K562 (cell line): ENCODE results near the gene ABCC1. TPM values are rescaled to one million over a fixed set of nuclear protein-coding genes. Genes with fewer than 3 reads are reported as not detected.

Experiments
- ATAC-seq: fragments of 200-7000 bp; cut with Tn5 transposase; 3 replicates; pipeline ENCODE4 v1.9.1; 2020; ENCODE audit warnings: moderate library complexity
- BruUV-seq: library from RNA; stranded (reverse); fragments of 400-500 nt; replicated peaks from 2 replicates; lab custom pipeline; 2021; lab: Mats Ljungman, UMichigan
- CTCF ChIA-PET: fragments of 300-600 bp; formaldehyde crosslinking; extraction: SDS; loops from one replicate; lab custom pipeline; 2021; ENCODE audit warnings: low intra/inter-chr PET ratio; lab: Yijun Ruan, JAX
- POLR2A ChIA-PET: fragments of 300-600, 350-650 bp; sonication (Branson Sonifier 250); formaldehyde crosslinking; extraction: SDS; loops from one replicate; lab custom pipeline; 2021; ENCODE audit warnings: antibody characterized with exemption, inconsistent platforms; lab: Yijun Ruan, JAX
- DNase-seq, 4 experiments: peaks; one replicate each; pipeline versions ENCODE4 v3.0.0 to v3.0.0-alpha.2; 2011 to 2018; ENCODE audit warnings: low spot score in 3 of 4, mixed read lengths in 3 of 4; ENCODE audit errors: extremely low read depth in 1 of 4
- FAIRE-seq: peaks from 2 replicates; lab custom pipeline; 2011; peaks lifted over from hg19 to GRCh38; lab: Jason Lieb, UNC
- H2AFZ ChIP-seq: 2 replicates; pipeline ENCODE4 v1.6.0; 2011; ENCODE audit warnings: low read depth, low read length, control low read depth, inconsistent platforms
- H3K27ac ChIP-seq: fragments of 200-600 bp; 3 replicates; pipeline ENCODE4 v1.8.0; 2011; ENCODE audit warnings: low read depth, mild to moderate bottlenecking, control low read depth, inconsistent platforms, low read length, moderate library complexity, mixed read lengths; ENCODE audit errors: extremely low read depth
- H3K27me3 ChIP-seq, 2 experiments: fragments of 300-600 bp in 1 of 2; 2 replicates in 1 of 2; 3 replicates in 1 of 2; pipeline versions ENCODE4 v1.6.0 to v1.8.0; 2011; ENCODE audit warnings: inconsistent platforms in 2 of 2, low read length in 2 of 2, mild to moderate bottlenecking in 1 of 2, mixed read lengths in 1 of 2, moderate library complexity in 1 of 2; ENCODE audit not compliant: control insufficient read depth in 2 of 2, insufficient read depth in 2 of 2
- H3K36me3 ChIP-seq: fragments of 300-600 bp; 3 replicates; pipeline ENCODE4 v1.8.0; 2011; ENCODE audit warnings: mild to moderate bottlenecking, low read length, inconsistent platforms; ENCODE audit not compliant: control insufficient read depth, insufficient read depth
- H3K4me1 ChIP-seq, 2 experiments: fragments of 200-600 bp in 1 of 2; replicated peaks in 1 of 2; 2 replicates in 1 of 2; 3 replicates in 1 of 2; pipeline versions ENCODE4 v1.5.1 to v1.8.0; 2011; ENCODE audit warnings: inconsistent platforms in 2 of 2, low read length in 2 of 2, mild to moderate bottlenecking in 1 of 2, mixed read lengths in 1 of 2, moderate library complexity in 1 of 2; ENCODE audit not compliant: control insufficient read depth in 2 of 2, insufficient read depth in 2 of 2
- H3K4me2 ChIP-seq: 2 replicates; pipeline ENCODE4 v1.6.1; 2011; ENCODE audit warnings: low read length, control low read depth, inconsistent platforms, mixed read lengths; ENCODE audit not compliant: insufficient read depth
- H3K4me3 ChIP-seq: fragments of 200-600 bp; sonication (generic), shearing (Covaris generic); 2 replicates; pipeline ENCODE4 v1.5.1; 2016; ENCODE audit warnings: control low read depth, inconsistent platforms
- H3K79me2 ChIP-seq: fragments of 200-600 bp; 3 replicates; pipeline ENCODE4 v1.8.0; 2011; ENCODE audit warnings: low read length, inconsistent platforms; ENCODE audit not compliant: control insufficient read depth, insufficient read depth
- H3K9ac ChIP-seq, 2 experiments: 2 replicates each; pipeline versions ENCODE4 v1.6.0 to v1.6.1; 2011; ENCODE audit warnings: low read depth in 2 of 2, low read length in 2 of 2, control low read depth in 1 of 2, inconsistent platforms in 1 of 2, mild to moderate bottlenecking in 1 of 2, mixed read lengths in 1 of 2; ENCODE audit not compliant: insufficient read depth in 1 of 2
- H3K9me1 ChIP-seq: one replicate; pipeline ENCODE4 v1.6.0; 2011; ENCODE audit warnings: inconsistent platforms, mild to moderate bottlenecking, low read length, moderate library complexity; ENCODE audit not compliant: control insufficient read depth, insufficient read depth
- H3K9me3 ChIP-seq: replicated peaks from 2 replicates; pipeline ENCODE4 v1.5.1; 2011; ENCODE audit warnings: low read depth, low read length, inconsistent platforms; ENCODE audit not compliant: control insufficient read depth, insufficient read depth
- H4K20me1 ChIP-seq: replicated peaks from 2 replicates; pipeline ENCODE4 v1.6.1; 2011; ENCODE audit warnings: low read length, inconsistent platforms, mixed read lengths; ENCODE audit not compliant: control insufficient read depth, insufficient read depth
- GTF2B ChIP-seq: IDR thresholded peaks from 2 replicates; pipeline ENCODE4 v1.6.1; 2011; ENCODE audit not compliant: insufficient read length; ENCODE audit errors: extremely low read depth
- WGBS: fragments of 100-300 bp; shearing (Covaris generic); methylation state at CpG from one replicate; pipeline ENCODE4 v1.1.6; 2016; ENCODE audit warnings: low coverage, mixed read lengths; ENCODE audit not compliant: insufficient coverage; ENCODE audit errors: missing lambda C conversion rate; 5-methylcytosine and 5-hydroxymethylcytosine counted together
- in situ Hi-C: fragments of 300-500 bp; cut with MboI; formaldehyde crosslinking; loops from 4 replicates; pipeline ENCODE4 v1.15.0; 2018; ENCODE audit warnings: inconsistent platforms, mixed read lengths
- intact Hi-C: fragments of 100-400 bp; cut with micrococcal nuclease; formaldehyde crosslinking; loops from 2 replicates; pipeline ENCODE4 v1.14.2; 2022
- polyA plus RNA-seq, 8 experiments: library from polyadenylated mRNA; depleted of rRNA in 4 of 8; stranded (reverse) in 5 of 8; unstranded in 3 of 8; fragments of >200 nt; fragmentation: Nextera tagmentation in 2 of 8; fragmentation: Illumina TruSeq in 1 of 8; extraction: Ambion mirVana in 2 of 8; extraction: Trizol in 1 of 8; gene quantifications; 2 replicates each; pipeline versions ENCODE4 v1.2.1 to v1.2.3, GENCODE V29; 2011 to 2014; ENCODE audit warnings: inconsistent platforms in 1 of 8, missing spikeins in 1 of 8
- total RNA-seq, 7 experiments: library from RNA; depleted of rRNA in 6 of 7; stranded (reverse); fragments of >200 nt in 6 of 7; fragmentation: Illumina TruSeq in 2 of 7; extraction: Trizol in 2 of 7; gene quantifications; 2 replicates each; pipeline versions ENCODE4 v1.2.1 to v1.2.3, GENCODE V29; 2011 to 2021; ENCODE audit warnings: low replicate concordance in 1 of 7

Gene ABCC1
- total and polyA plus RNA-seq, 9 of the 15 experiments (the other 6 are each of a cell fraction or from before 2014, with no cell fraction given), result 3.9 to 41.6 (median 10.0) TPM

GRCh38 chr16:15958703-15959348 is 9.4 kb downstream of the ABCC1 start:
- Histone ChIP-seq H3K9me1 (peaks cover 2% of the 10 kb centered on the region), H3K9me3 (peaks cover 10% of the 10 kb centered on the region), H3K4me1 (peaks cover 6 to 11% of the 10 kb centered on the region in 2 experiments; a peak in 4 of 5 replicates), H4K20me1 (no peaks in the 10 kb centered on the region; the same call in none of the 2 replicates), H3K27me3 (no peaks in the 10 kb centered on the region), H3K4me3 (no peak overlapping the region), H2AFZ (no peak overlapping the region), H3K79me2 (peaks cover 96% of the 10 kb centered on the region), H3K9ac (peak overlapping the region in 1 of 2 experiments; percentile 48; a peak in 1 of 4 replicates), H3K4me2 (no peak overlapping the region), H3K36me3 (peaks cover 23% of the 10 kb centered on the region; the same call in 2 of the 3 replicates), H3K27ac (no peak overlapping the region)
- intact Hi-C loops, result no loop called here
- ATAC-seq (no peak; the same call in 2 of the 3 replicates), FAIRE-seq (no peak), DNase-seq (no peak)
- in situ Hi-C loops, result no loop called here
- POLR2A ChIA-PET, result interaction anchor here (0.6 to 2.4 kb wide), 4 partner anchors 8 to 120 kb away, joined by 3 to 10 read pairs (median 4); no protein-coding TSS in a partner anchor
- TF ChIP-seq GTF2B, result no peak
- WGBS, result 76% methylated on average over 9 of the region's 9 CpGs
- BruUV-seq, result no TSS peak
- CTCF ChIA-PET, result no interaction called here
